ENCODE measurements around the gene PYM1. TPM values are rescaled to one million over a fixed set of nuclear protein-coding genes. Genes with fewer than 3 reads are reported as not detected.
"Not testable (repeated sequence)": the region's sequence is repeated elsewhere in the genome, so short reads cannot be mapped to it uniquely, and the experiment has no call there.

Gene PYM1
- total and polyA plus RNA-seq, 7 donors = 17.5 to 93.9 (median 31.7) TPM

DNA sequence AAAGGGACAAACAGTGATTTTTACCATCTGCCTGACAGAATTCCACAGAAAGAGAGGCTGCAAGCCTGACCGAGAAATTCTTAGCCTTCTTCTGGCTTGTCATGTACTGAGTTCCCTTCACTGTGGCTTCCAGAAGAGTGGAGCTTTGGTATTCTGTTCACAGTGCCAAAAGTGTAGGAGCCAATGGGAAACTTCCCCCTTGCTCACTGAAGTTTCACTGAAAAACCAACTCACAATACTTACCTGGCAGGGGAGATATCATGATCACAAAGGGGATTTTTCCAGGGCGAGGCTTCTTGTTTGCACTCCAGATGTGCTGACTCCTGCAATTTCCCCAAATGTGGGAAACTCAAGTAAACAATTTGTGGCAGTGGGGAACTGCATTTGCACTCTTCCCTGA, 53.3 kb downstream of the PYM1 start:
- H3K27me3 ChIP-seq = no peaks in the 10 kb centered on the region
- H3K36me3 ChIP-seq = no peaks in the 10 kb centered on the region
- TF ChIP-seq POLR2AphosphoS5 (IDR thresholded peaks at IDR 0.05) (no peak), EP300 (IDR thresholded peaks at IDR 0.05) (no peak), POLR2A (IDR thresholded peaks at IDR 0.05) (no peak)
- TF ChIP-seq, protein P1, sequence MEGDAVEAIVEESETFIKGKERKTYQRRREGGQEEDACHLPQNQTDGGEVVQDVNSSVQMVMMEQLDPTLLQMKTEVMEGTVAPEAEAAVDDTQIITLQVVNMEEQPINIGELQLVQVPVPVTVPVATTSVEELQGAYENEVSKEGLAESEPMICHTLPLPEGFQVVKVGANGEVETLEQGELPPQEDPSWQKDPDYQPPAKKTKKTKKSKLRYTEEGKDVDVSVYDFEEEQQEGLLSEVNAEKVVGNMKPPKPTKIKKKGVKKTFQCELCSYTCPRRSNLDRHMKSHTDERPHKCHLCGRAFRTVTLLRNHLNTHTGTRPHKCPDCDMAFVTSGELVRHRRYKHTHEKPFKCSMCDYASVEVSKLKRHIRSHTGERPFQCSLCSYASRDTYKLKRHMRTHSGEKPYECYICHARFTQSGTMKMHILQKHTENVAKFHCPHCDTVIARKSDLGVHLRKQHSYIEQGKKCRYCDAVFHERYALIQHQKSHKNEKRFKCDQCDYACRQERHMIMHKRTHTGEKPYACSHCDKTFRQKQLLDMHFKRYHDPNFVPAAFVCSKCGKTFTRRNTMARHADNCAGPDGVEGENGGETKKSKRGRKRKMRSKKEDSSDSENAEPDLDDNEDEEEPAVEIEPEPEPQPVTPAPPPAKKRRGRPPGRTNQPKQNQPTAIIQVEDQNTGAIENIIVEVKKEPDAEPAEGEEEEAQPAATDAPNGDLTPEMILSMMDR (IDR thresholded peaks at IDR 0.05) = no peak
- no peaks in the 10 kb centered on the region for H3K4me1 ChIP-seq
- H3K4me3 ChIP-seq = no peak overlapping the region
- H3K27ac ChIP-seq = no peak overlapping the region
- 55 to 60% methylated on average over 2 of the region's 2 CpGs for WGBS, 2 donors
- intact Hi-C loops (cut with DNase I) = no loop called here
- DNase-seq = no peak
- peaks cover 0 to 7% (median 0%) of the 10 kb centered on the region in 4 donors for H3K9me3 ChIP-seq

DNA sequence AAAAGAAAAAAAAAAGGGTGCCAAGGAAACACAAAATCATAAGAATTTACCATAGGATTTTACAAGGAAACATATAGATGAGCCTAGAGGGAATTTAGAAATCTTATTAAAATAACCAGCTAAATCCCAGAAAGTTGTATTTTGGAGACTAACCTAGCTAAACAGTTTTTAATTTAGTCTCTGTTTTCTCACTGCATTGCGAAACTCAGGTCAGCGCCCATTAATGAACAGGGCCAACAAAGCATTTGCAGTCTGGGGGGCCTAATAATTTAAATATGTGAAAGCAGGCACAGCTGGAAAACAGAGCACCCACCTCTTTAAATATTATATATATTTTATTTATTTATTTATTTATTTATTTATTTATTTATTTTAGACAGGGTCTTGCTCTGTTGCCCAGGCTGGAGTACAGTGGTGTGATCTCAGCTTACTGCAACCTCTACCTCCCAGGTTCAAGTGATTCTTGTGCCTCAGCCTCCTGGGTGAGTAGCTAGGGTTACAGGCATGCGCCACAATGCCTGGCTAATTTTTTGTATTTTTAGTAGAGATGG, 61.2 kb downstream of the PYM1 start:
- intact Hi-C loops (cut with DNase I) = not testable (repeated sequence)

DNA sequence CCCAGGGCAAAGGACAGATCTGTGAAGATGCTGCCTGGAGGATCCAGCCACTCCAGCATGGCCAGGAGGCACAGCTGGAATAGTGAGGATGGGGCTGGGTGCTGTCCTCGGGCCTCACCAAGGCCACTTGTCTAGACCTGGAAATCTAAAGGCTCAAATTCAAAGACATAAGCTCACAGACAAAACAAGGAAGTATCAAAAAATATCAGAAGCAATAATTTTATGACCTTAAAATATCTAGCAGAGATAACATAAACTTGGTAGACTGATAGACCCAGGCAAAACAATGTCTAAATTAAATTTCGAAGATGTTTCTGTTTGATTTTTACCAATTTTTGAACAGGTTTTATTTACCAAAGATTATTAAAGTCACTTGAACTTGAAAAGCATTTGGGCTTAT, 62.4 kb downstream of the PYM1 start:
- WGBS, 2 donors = 93 to 95% methylated on average over 2 of the region's 2 CpGs
- H3K4me3 ChIP-seq = no peak overlapping the region
- no peaks in the 10 kb centered on the region for H3K27me3 ChIP-seq
- peaks cover 0 to 5% (median 0%) of the 10 kb centered on the region in 4 donors for H3K9me3 ChIP-seq
- no peaks in the 10 kb centered on the region for H3K4me1 ChIP-seq
- no peaks in the 10 kb centered on the region for H3K36me3 ChIP-seq
- intact Hi-C loops (cut with DNase I) = no loop called here
- DNase-seq = no peak
- no peak overlapping the region for H3K27ac ChIP-seq
- TF ChIP-seq, protein P1 (IDR thresholded peaks at IDR 0.05) = no peak
- no peak for TF ChIP-seq POLR2A (IDR thresholded peaks at IDR 0.05)
- no peak for TF ChIP-seq EP300 (IDR thresholded peaks at IDR 0.05)
- TF ChIP-seq POLR2AphosphoS5 (IDR thresholded peaks at IDR 0.05) = no peak

More for the DNA sequence above, 61.2 kb downstream of the PYM1 start:
- H3K36me3 ChIP-seq, H3K27me3 ChIP-seq, H3K4me1 ChIP-seq, H3K27ac ChIP-seq, H3K4me3 ChIP-seq, DNase-seq, H3K9me3 ChIP-seq: not testable (repeated sequence)
- 97 to 98% methylated on average over 3 of the region's 3 CpGs for WGBS, 2 donors

DNA sequence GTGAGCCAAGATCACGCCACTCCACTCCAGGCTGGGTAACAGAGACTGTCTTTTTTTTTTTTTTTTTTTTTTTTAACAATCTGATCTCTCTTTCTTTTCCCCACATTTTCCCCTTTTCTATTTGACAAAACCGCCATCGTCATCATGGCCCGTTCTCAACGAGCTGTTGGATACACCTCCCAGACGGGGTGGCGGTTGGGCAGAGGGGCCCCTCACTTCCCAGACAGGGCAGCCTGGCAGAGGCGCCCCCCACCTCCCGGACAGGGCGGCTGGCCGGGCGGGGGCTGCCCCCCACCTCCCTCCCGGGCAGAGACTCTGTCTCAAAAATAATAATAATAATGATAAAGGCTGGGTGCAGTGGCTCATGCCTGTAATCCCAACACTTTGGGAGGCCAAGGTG, 64.8 kb downstream of the PYM1 start:
- H3K27me3 ChIP-seq; H3K9me3 ChIP-seq; H3K36me3 ChIP-seq; H3K4me3 ChIP-seq; DNase-seq; H3K27ac ChIP-seq; intact Hi-C loops (cut with DNase I); H3K4me1 ChIP-seq: not testable (repeated sequence)
- 95 to 96% methylated on average over 13 of the region's 13 CpGs for WGBS, 2 donors

DNA sequence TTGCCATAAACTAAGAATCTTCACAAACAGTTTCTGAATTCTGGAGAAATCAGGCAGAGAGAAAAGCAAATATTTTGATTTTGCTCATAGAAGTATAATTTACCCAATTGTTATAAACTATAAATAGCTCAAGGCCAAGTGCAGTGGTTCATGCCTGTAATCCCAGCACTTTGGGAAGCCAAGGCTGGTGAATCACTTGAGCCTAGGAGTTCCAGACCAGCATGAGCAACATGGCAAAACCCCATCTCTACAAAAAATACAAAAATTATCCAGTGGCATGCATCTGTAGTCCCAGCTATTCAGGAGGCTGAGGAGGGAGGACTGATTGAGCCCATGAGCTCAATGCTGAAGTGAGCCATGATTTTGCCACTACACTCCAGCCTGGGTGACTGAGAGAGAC, 65.4 kb downstream of the PYM1 start:
- TF ChIP-seq EP300 (IDR thresholded peaks at IDR 0.05) (no peak), POLR2A (IDR thresholded peaks at IDR 0.05) (no peak), POLR2AphosphoS5 (IDR thresholded peaks at IDR 0.05) (no peak)
- TF ChIP-seq, protein P1 (IDR thresholded peaks at IDR 0.05) = no peak
- Histone ChIP-seq H3K4me3 (no peak overlapping the region), H3K36me3 (no peaks in the 10 kb centered on the region), H3K27me3 (no peaks in the 10 kb centered on the region), H3K27ac (no peak overlapping the region), H3K4me1 (no peaks in the 10 kb centered on the region), H3K9me3 (peaks cover 0 to 5% (median 0%) of the 10 kb centered on the region in 4 donors)
- intact Hi-C loops (cut with DNase I) = no loop called here
- DNase-seq = no peak

DNA sequence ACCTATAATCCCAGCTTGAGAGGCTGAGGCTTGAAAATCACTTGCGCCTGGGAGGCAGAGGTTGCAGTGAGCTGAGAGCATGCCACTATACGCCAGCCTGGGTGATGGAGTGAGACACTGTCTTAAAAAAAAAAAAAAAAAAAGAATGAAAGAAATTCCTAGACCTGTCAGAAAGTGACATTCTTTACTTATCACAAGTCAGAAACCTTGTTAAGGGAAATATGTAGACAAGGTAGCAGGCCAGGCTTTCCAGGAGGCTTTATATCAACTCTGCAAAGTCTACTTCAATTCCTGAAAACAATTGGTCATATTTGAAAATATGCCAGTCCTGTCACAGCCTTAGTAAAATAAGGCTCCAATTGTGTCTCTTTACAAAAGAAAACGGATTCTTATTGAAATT, 65.8 kb downstream of the PYM1 start:
- 87 to 91% methylated on average over 3 of the region's 3 CpGs for WGBS, 2 donors
- no peak for TF ChIP-seq EP300 (IDR thresholded peaks at IDR 0.05)
- Histone ChIP-seq H3K36me3 (no peaks in the 10 kb centered on the region), H3K9me3 (peaks cover 0 to 5% (median 0%) of the 10 kb centered on the region in 4 donors), H3K27ac (no peak overlapping the region), H3K27me3 (no peaks in the 10 kb centered on the region), H3K4me1 (no peaks in the 10 kb centered on the region), H3K4me3 (no peak overlapping the region)
- intact Hi-C loops (cut with DNase I) = no loop called here
- no peak for DNase-seq

All from sigmoid colon (tissue), 7 donors.